GM18502 (cell line): ENCODE data around the gene FMC1.
"Not testable (repeated sequence)": the region's sequence is repeated elsewhere in the genome, so short reads cannot be mapped to it uniquely, and the experiment has no call there.

ENCODE experiments used
- ATAC-seq: cut with Tn5 transposase; IDR thresholded peaks from one replicate; pipeline ENCODE4 v1.9.1; 2021; ENCODE audit warnings: mild to moderate bottlenecking; ENCODE audit not compliant: unreplicated experiment, poor library complexity

The FMC1 gene

GRCh38 chr7:139341058-139341775, at the start of gene FMC1:
Gene FMC1, plus strand, starts transcription at chr7:139341337. Its CDS starts 48 bp downstream, at chr7:139341385.
- ATAC-seq, result peak; percentile 60

GRCh38 chr7:139292821-139293220, 48.3 kb upstream of the FMC1 start:
- ATAC-seq, result no peak

- ATAC-seq, result no peak
Observed at GRCh38 chr7:139293534-139293933, 47.6 kb upstream of the FMC1 start.

- no peak for ATAC-seq
Observed at GRCh38 chr7:139294241-139294640, 46.9 kb upstream of the FMC1 start.

- no peak for ATAC-seq
Observed at GRCh38 chr7:139294951-139295575, 46.1 kb upstream of the FMC1 start.

- ATAC-seq, result no peak
Observed at GRCh38 chr7:139297795-139298194, 43.3 kb upstream of the FMC1 start.

GRCh38 chr7:139299296-139299695, 41.8 kb upstream of the FMC1 start:
- no peak for ATAC-seq

GRCh38 chr7:139300390-139300789, 40.7 kb upstream of the FMC1 start:
- ATAC-seq, result no peak

GRCh38 chr7:139304517-139304916, 36.6 kb upstream of the FMC1 start:
- no peak for ATAC-seq

GRCh38 chr7:139317939-139318505, 23.1 kb upstream of the FMC1 start:
- no peak for ATAC-seq

GRCh38 chr7:139321071-139321745, 19.9 kb upstream of the FMC1 start:
- ATAC-seq, result no peak

- not testable (repeated sequence) for ATAC-seq
Observed at GRCh38 chr7:139324709-139325108, 16.4 kb upstream of the FMC1 start.

GRCh38 chr7:139328375-139328774, 12.8 kb upstream of the FMC1 start:
- no peak for ATAC-seq

GRCh38 chr7:139329119-139329518, 12.0 kb upstream of the FMC1 start:
- ATAC-seq, result no peak

GRCh38 chr7:139330333-139331030, 10.7 kb upstream of the FMC1 start:
- ATAC-seq, result no peak

- no peak for ATAC-seq
Observed at GRCh38 chr7:139332697-139333359, 8.3 kb upstream of the FMC1 start.

- ATAC-seq, result not testable (repeated sequence)
Observed at GRCh38 chr7:139333443-139333842, 7.7 kb upstream of the FMC1 start.

- ATAC-seq, result no peak
Observed at GRCh38 chr7:139334399-139335150, 6.6 kb upstream of the FMC1 start.

- ATAC-seq, result no peak
Observed at GRCh38 chr7:139339025-139339424, 2.1 kb upstream of the FMC1 start.
